GM19324 (cell line): ENCODE results near the gene ZNF638.

Experiments
- ATAC-seq: cut with Tn5 transposase; IDR thresholded peaks from one replicate; pipeline ENCODE4 v1.9.1; 2021; ENCODE audit warnings: mild to moderate bottlenecking, moderate library complexity; ENCODE audit not compliant: unreplicated experiment, low FRiP score

Gene ZNF638

GRCh38 chr2:71467180-71467815 is 135.7 kb downstream of the ZNF638 start:
- ATAC-seq: no peak

GRCh38 chr2:71468279-71469015 is 136.9 kb downstream of the ZNF638 start:
- no peak for ATAC-seq

- no peak for ATAC-seq
These were observed 138.1 kb downstream of the ZNF638 start for GRCh38 chr2:71469403-71470398.

- ATAC-seq: no peak
These were observed 139.7 kb downstream of the ZNF638 start for GRCh38 chr2:71471276-71471675.

- no peak for ATAC-seq
These were observed 140.4 kb downstream of the ZNF638 start for GRCh38 chr2:71472019-71472418.

- no peak for ATAC-seq
These were observed 141.9 kb downstream of the ZNF638 start for GRCh38 chr2:71473346-71474031.

- ATAC-seq: no peak
These were observed 142.6 kb downstream of the ZNF638 start for GRCh38 chr2:71474116-71474743.

GRCh38 chr2:71474744-71475397 is 143.3 kb downstream of the ZNF638 start:
- ATAC-seq: no peak

- ATAC-seq: no peak
These were observed 144.9 kb downstream of the ZNF638 start for GRCh38 chr2:71476495-71476894.

- no peak for ATAC-seq
These were observed 145.7 kb downstream of the ZNF638 start for GRCh38 chr2:71477231-71477691.

- no peak for ATAC-seq
These were observed 147.2 kb downstream of the ZNF638 start for GRCh38 chr2:71478806-71479205.

GRCh38 chr2:71479261-71479660 is 147.7 kb downstream of the ZNF638 start:
- no peak for ATAC-seq

GRCh38 chr2:71481111-71481510 is 149.5 kb downstream of the ZNF638 start:
- ATAC-seq: no peak

- ATAC-seq: no peak
These were observed 150.5 kb downstream of the ZNF638 start for GRCh38 chr2:71482055-71482454.

GRCh38 chr2:71483246-71483645 is 151.7 kb downstream of the ZNF638 start:
- no peak for ATAC-seq

GRCh38 chr2:71484354-71484753 is 152.8 kb downstream of the ZNF638 start:
- ATAC-seq: no peak
